ENCODE data around the gene MAST3.

The MAST3 gene

DNA sequence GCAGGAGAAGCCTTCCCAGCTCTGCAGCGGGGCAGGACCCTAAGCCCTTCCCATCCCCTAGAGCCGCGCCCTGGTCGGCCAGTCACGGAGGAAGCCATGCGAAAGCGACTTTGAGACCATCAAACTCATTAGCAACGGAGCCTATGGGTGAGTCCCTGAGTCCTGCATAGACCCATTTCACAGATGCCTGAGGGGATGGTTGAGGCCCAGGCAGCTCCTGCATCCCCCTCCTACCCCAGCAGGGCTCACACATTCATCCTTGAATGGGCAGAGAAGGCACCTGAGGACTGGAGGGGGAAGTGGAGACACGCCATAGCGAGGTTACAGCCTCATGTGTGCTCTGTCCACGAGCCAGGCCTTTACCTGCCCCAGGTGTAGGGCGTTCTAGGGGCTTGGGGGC lies 31.2 kb downstream of the MAST3 start:
- ChIA-PET CTCF (interaction anchor here (0.6 to 1.9 kb wide), 4 partner anchors 9 to 123 kb away, joined by 3 to 8 read pairs (median 4); no protein-coding TSS in a partner anchor), POLR2A (no interaction called here)
- no peak for TF ChIP-seq ZNF133 (tag by site-specific recombination; IDR thresholded peaks at IDR 0.05)
- TF ChIP-seq ZNF624 (tag by site-specific recombination; IDR thresholded peaks at IDR 0.05): no peak
- no peak for TF ChIP-seq ZNF391 (tag by site-specific recombination; IDR thresholded peaks at IDR 0.05; ENCODE audit: borderline replicate concordance, low read depth)
- TF ChIP-seq, protein P1, sequence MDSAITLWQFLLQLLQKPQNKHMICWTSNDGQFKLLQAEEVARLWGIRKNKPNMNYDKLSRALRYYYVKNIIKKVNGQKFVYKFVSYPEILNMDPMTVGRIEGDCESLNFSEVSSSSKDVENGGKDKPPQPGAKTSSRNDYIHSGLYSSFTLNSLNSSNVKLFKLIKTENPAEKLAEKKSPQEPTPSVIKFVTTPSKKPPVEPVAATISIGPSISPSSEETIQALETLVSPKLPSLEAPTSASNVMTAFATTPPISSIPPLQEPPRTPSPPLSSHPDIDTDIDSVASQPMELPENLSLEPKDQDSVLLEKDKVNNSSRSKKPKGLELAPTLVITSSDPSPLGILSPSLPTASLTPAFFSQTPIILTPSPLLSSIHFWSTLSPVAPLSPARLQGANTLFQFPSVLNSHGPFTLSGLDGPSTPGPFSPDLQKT (IDR thresholded peaks at IDR 0.05; ENCODE audit: borderline replicate concordance, low read depth, low read length): no peak
- Histone ChIP-seq H3K9me3 (ENCODE audit: control insufficient read depth, insufficient read depth, low read depth, low read length) (no peaks in the 10 kb centered on the region), H3K36me3 (ENCODE audit: control insufficient read depth in 2 of 2, insufficient read depth in 1 of 2, low read length in 2 of 2) (peaks cover 0 to 38% of the 10 kb centered on the region in 2 experiments; a peak in 2 of 3 replicates), H3K4me3 (ENCODE audit: low read depth, low read length) (no peak overlapping the region), H3K27ac (ENCODE audit: extremely low read depth, low read depth, low read length) (no peak overlapping the region), H3K4me1 (ENCODE audit: control insufficient read depth, insufficient read depth, low read length) (no peaks in the 10 kb centered on the region)

- no peaks in the 10 kb centered on the region for H3K9me3 ChIP-seq (ENCODE audit: control insufficient read depth, insufficient read depth, low read depth, low read length)
- H3K27ac ChIP-seq (ENCODE audit: extremely low read depth, low read depth, low read length): no peak overlapping the region
- peaks cover 0 to 38% of the 10 kb centered on the region in 2 experiments; a peak in 2 of 3 replicates for H3K36me3 ChIP-seq (ENCODE audit: control insufficient read depth in 2 of 2, insufficient read depth in 1 of 2, low read length in 2 of 2)
- no peaks in the 10 kb centered on the region for H3K4me1 ChIP-seq (ENCODE audit: control insufficient read depth, insufficient read depth, low read length)
- TF ChIP-seq ZNF792 (tag by site-specific recombination; IDR thresholded peaks at IDR 0.05) (peak; percentile 75), KLF9 (tag by site-specific recombination; IDR thresholded peaks at IDR 0.05; ENCODE audit: low read depth) (no peak), ZNF843 (tag by site-specific recombination; IDR thresholded peaks at IDR 0.05) (no peak), ZNF354C (tag by site-specific recombination; IDR thresholded peaks at IDR 0.05; ENCODE audit: borderline replicate concordance, low read depth) (no peak), ZNF48 (tag by site-specific recombination; IDR thresholded peaks at IDR 0.05) (no peak), ZNF2 (tag by site-specific recombination; IDR thresholded peaks at IDR 0.05) (no peak), ZSCAN30 (tag by site-specific recombination; IDR thresholded peaks at IDR 0.05) (no peak), PATZ1 (tag by site-specific recombination; IDR thresholded peaks at IDR 0.05) (no peak), ZNF580 (tag by site-specific recombination; IDR thresholded peaks at IDR 0.05) (peak; percentile 86), ZNF560 (tag by site-specific recombination; IDR thresholded peaks at IDR 0.05; ENCODE audit: borderline replicate concordance) (no peak), ZNF621 (tag by site-specific recombination; IDR thresholded peaks at IDR 0.05) (no peak)
- TF ChIP-seq, protein P2, sequence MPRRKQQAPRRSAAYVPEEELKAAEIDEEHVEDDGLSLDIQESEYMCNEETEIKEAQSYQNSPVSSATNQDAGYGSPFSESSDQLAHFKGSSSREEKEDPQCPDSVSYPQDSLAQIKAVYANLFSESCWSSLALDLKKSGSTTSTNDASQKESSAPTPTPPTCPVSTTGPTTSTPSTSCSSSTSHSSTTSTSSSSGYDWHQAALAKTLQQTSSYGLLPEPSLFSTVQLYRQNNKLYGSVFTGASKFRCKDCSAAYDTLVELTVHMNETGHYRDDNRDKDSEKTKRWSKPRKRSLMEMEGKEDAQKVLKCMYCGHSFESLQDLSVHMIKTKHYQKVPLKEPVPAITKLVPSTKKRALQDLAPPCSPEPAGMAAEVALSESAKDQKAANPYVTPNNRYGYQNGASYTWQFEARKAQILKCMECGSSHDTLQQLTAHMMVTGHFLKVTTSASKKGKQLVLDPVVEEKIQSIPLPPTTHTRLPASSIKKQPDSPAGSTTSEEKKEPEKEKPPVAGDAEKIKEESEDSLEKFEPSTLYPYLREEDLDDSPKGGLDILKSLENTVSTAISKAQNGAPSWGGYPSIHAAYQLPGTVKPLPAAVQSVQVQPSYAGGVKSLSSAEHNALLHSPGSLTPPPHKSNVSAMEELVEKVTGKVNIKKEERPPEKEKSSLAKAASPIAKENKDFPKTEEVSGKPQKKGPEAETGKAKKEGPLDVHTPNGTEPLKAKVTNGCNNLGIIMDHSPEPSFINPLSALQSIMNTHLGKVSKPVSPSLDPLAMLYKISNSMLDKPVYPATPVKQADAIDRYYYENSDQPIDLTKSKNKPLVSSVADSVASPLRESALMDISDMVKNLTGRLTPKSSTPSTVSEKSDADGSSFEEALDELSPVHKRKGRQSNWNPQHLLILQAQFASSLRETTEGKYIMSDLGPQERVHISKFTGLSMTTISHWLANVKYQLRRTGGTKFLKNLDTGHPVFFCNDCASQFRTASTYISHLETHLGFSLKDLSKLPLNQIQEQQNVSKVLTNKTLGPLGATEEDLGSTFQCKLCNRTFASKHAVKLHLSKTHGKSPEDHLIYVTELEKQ (tag by site-specific recombination; IDR thresholded peaks at IDR 0.05; ENCODE audit: borderline replicate concordance): no peak
- ChIA-PET CTCF (interaction anchor here (0.8 to 2.2 kb wide), 2 partner anchors 17 to 20 kb away, joined by 5 to 10 read pairs; no protein-coding TSS in a partner anchor), POLR2A (no interaction called here)
- no peak overlapping the region for H3K4me3 ChIP-seq (ENCODE audit: low read depth, low read length)
Measured at GRCh38 chr19:18130523-18131242, 33.1 kb downstream of the MAST3 start.

Measured in HEK293 (cell line).